GM12891 (cell line): ENCODE data around the gene PEX14.

ENCODE experiments used
- DNase-seq: peaks from one replicate; pipeline ENCODE4 v3.0.0; 2011; ENCODE audit warnings: low spot score; ENCODE audit not compliant: insufficient read length
- FAIRE-seq: peaks from 2 replicates; lab custom pipeline; 2011; peaks lifted over from hg19 to GRCh38; lab: Jason Lieb, UNC
- PAX5 ChIP-seq: IDR thresholded peaks from 2 replicates; pipeline ENCODE4 v1.6.1; 2011; ENCODE audit warnings: low read length, moderate library complexity, mild to moderate bottlenecking; ENCODE audit not compliant: insufficient read depth, severe bottlenecking
- POLR2A ChIP-seq: IDR thresholded peaks from 2 replicates; pipeline ENCODE4 v1.6.1; 2011; ENCODE audit warnings: low read depth, low read length, control low read depth
- POLR2AphosphoS5 ChIP-seq: IDR thresholded peaks from 2 replicates; pipeline ENCODE4 v1.6.1; 2011; ENCODE audit warnings: low read depth, low read length, control low read depth
- POU2F2 ChIP-seq: IDR thresholded peaks from 2 replicates; pipeline ENCODE4 v1.6.1; 2011; ENCODE audit warnings: low read depth, mild to moderate bottlenecking, control low read depth, low read length, moderate library complexity
- SPI1 ChIP-seq: IDR thresholded peaks from 2 replicates; pipeline ENCODE4 v1.6.1; 2011; ENCODE audit warnings: low read depth, low read length, control low read depth
- TAF1 ChIP-seq: IDR thresholded peaks from 2 replicates; pipeline ENCODE4 v1.6.1; 2011; ENCODE audit warnings: low read depth, low read length, control low read depth

Gene PEX14

GRCh38 chr1:10583641-10584040, 108.9 kb downstream of the PEX14 start:
- no peak for TF ChIP-seq TAF1
- TF ChIP-seq PAX5, result no peak
- no peak for TF ChIP-seq POLR2A
- TF ChIP-seq POU2F2, result no peak
- TF ChIP-seq SPI1, result no peak
- no peak for TF ChIP-seq POLR2AphosphoS5
- DNase-seq (no peak), FAIRE-seq (peak; percentile 38)

- DNase-seq (no peak), FAIRE-seq (no peak)
- TF ChIP-seq POLR2A (no peak), SPI1 (no peak), PAX5 (no peak), POLR2AphosphoS5 (no peak), POU2F2 (no peak), TAF1 (no peak)
These were observed 110.5 kb downstream of the PEX14 start for GRCh38 chr1:10585242-10585641.

GRCh38 chr1:10586125-10586524, 111.4 kb downstream of the PEX14 start:
- no peak for TF ChIP-seq PAX5
- TF ChIP-seq POLR2AphosphoS5, result no peak
- no peak for TF ChIP-seq TAF1
- no peak for TF ChIP-seq SPI1
- TF ChIP-seq POU2F2, result no peak
- TF ChIP-seq POLR2A, result no peak
- no peak for FAIRE-seq
- no peak for DNase-seq

- no peak for FAIRE-seq
- TF ChIP-seq PAX5 (no peak), POU2F2 (no peak), TAF1 (no peak), POLR2A (no peak), SPI1 (no peak), POLR2AphosphoS5 (no peak)
- DNase-seq, result no peak
These were observed 113.9 kb downstream of the PEX14 start for GRCh38 chr1:10588640-10589039.

GRCh38 chr1:10589074-10589473, 114.3 kb downstream of the PEX14 start:
- FAIRE-seq, result peak; percentile 31
- TF ChIP-seq PAX5 (no peak), POLR2A (no peak), POU2F2 (no peak), SPI1 (no peak), POLR2AphosphoS5 (no peak), TAF1 (no peak)
- DNase-seq, result no peak

GRCh38 chr1:10591010-10591409, 116.3 kb downstream of the PEX14 start:
- FAIRE-seq (no peak), DNase-seq (no peak)
- no peak for TF ChIP-seq TAF1
- no peak for TF ChIP-seq POLR2AphosphoS5
- no peak for TF ChIP-seq POLR2A
- no peak for TF ChIP-seq PAX5
- no peak for TF ChIP-seq SPI1
- TF ChIP-seq POU2F2, result no peak

GRCh38 chr1:10592373-10592772, 117.6 kb downstream of the PEX14 start:
- TF ChIP-seq SPI1, result no peak
- TF ChIP-seq POLR2A, result no peak
- TF ChIP-seq TAF1, result no peak
- TF ChIP-seq PAX5, result no peak
- no peak for TF ChIP-seq POLR2AphosphoS5
- TF ChIP-seq POU2F2, result no peak
- DNase-seq (no peak), FAIRE-seq (no peak)

- no peak for TF ChIP-seq POLR2AphosphoS5
- TF ChIP-seq POU2F2, result no peak
- TF ChIP-seq PAX5, result no peak
- TF ChIP-seq POLR2A, result no peak
- TF ChIP-seq SPI1, result no peak
- no peak for TF ChIP-seq TAF1
- FAIRE-seq (no peak), DNase-seq (no peak)
These were observed 119.0 kb downstream of the PEX14 start for GRCh38 chr1:10593750-10594149.

GRCh38 chr1:10594595-10595223, 120.0 kb downstream of the PEX14 start:
- DNase-seq, result no peak
- TF ChIP-seq TAF1 (no peak), PAX5 (no peak), POU2F2 (no peak), POLR2A (no peak), POLR2AphosphoS5 (no peak), SPI1 (no peak)
- peak; percentile 48 for FAIRE-seq

GRCh38 chr1:10596780-10597179, 122.0 kb downstream of the PEX14 start:
- TF ChIP-seq POLR2AphosphoS5 (no peak), SPI1 (no peak), PAX5 (no peak), TAF1 (no peak), POLR2A (no peak), POU2F2 (no peak)
- no peak for DNase-seq
- no peak for FAIRE-seq

- FAIRE-seq (no peak), DNase-seq (no peak)
- no peak for TF ChIP-seq POU2F2
- TF ChIP-seq TAF1, result no peak
- TF ChIP-seq POLR2AphosphoS5, result no peak
- no peak for TF ChIP-seq SPI1
- no peak for TF ChIP-seq PAX5
- TF ChIP-seq POLR2A, result no peak
These were observed 123.0 kb downstream of the PEX14 start for GRCh38 chr1:10597492-10598388.
